Subcutaneous abdominal adipose tissue (tissue), 5 donors: ENCODE results near the gene SAYSD1.
"Not testable (repeated sequence)": the region's sequence is repeated elsewhere in the genome, so short reads cannot be mapped to it uniquely, and the experiment has no call there.

Experiments
- H3K27ac ChIP-seq: one replicate; pipeline ENCODE4 v1.7.0; 2013; ENCODE audit warnings: low read depth, mild to moderate bottlenecking, inconsistent platforms, low read length, moderate library complexity
- H3K27me3 ChIP-seq, 5 donors: one replicate each; pipeline ENCODE4 v1.7.0; 2013; ENCODE audit warnings: low read length in 5 of 5, inconsistent platforms in 1 of 5; ENCODE audit not compliant: control insufficient read depth in 5 of 5, insufficient read depth in 4 of 5
- H3K36me3 ChIP-seq, 5 donors: one replicate each; pipeline ENCODE4 v1.7.0; 2013; ENCODE audit warnings: low read length in 5 of 5; ENCODE audit not compliant: control insufficient read depth in 5 of 5, insufficient read depth in 5 of 5
- H3K4me1 ChIP-seq, 5 donors: one replicate each; pipeline ENCODE4 v1.7.0; 2013; ENCODE audit warnings: low read length in 5 of 5, mild to moderate bottlenecking in 3 of 5, moderate library complexity in 1 of 5; ENCODE audit not compliant: control insufficient read depth in 5 of 5, insufficient read depth in 5 of 5
- H3K4me3 ChIP-seq, 5 donors: one replicate each; pipeline ENCODE4 v1.7.0; 2013; ENCODE audit warnings: low read length in 5 of 5, low read depth in 1 of 5
- H3K9ac ChIP-seq, 5 donors: one replicate each; pipeline ENCODE4 v1.7.0; 2013; ENCODE audit warnings: low read length in 5 of 5, mild to moderate bottlenecking in 4 of 5, moderate library complexity in 3 of 5
- H3K9me3 ChIP-seq, 5 donors: one replicate each; pipeline ENCODE4 v1.7.0; 2013; ENCODE audit warnings: low read length in 5 of 5; ENCODE audit not compliant: control insufficient read depth in 5 of 5
- donor health status: healthy.
- donor health status: healthy.
- donor health status: healthy.
- donor health status: healthy.
- donor health status: healthy.

SAYSD1 gene

GRCh38 chr6:39140556-39141167, 25.7 kb upstream of the SAYSD1 start:
- Histone ChIP-seq H3K9me3 (peaks cover 5 to 12% (median 6%) of the 10 kb centered on the region in 5 donors), H3K27me3 (peaks cover 0 to 4% (median 0%) of the 10 kb centered on the region in 5 donors), H3K27ac (peak overlapping the region; percentile 65), H3K4me1 (peaks cover 0 to 51% (median 0%) of the 10 kb centered on the region in 5 donors), H3K36me3 (no peaks in the 10 kb centered on the region), H3K4me3 (no peak overlapping the region), H3K9ac (no peak overlapping the region)

- no peak overlapping the region for H3K4me3 ChIP-seq
- peaks cover 5 to 12% (median 6%) of the 10 kb centered on the region in 5 donors for H3K9me3 ChIP-seq
- H3K36me3 ChIP-seq: no peaks in the 10 kb centered on the region
- no peak overlapping the region for H3K9ac ChIP-seq
- no peak overlapping the region for H3K27ac ChIP-seq
- H3K4me1 ChIP-seq: peaks cover 0 to 17% (median 0%) of the 10 kb centered on the region in 5 donors
- peaks cover 0 to 4% (median 0%) of the 10 kb centered on the region in 5 donors for H3K27me3 ChIP-seq
These were observed 22.3 kb upstream of the SAYSD1 start for GRCh38 chr6:39137245-39137644.

GRCh38 chr6:39136207-39136606, 21.2 kb upstream of the SAYSD1 start:
- H3K36me3 ChIP-seq, H3K9ac ChIP-seq, H3K27ac ChIP-seq, H3K27me3 ChIP-seq, H3K4me3 ChIP-seq, H3K4me1 ChIP-seq: not testable (repeated sequence)
- peaks cover 5 to 12% (median 6%) of the 10 kb centered on the region in 5 donors for H3K9me3 ChIP-seq

- not testable (repeated sequence) for H3K36me3 ChIP-seq, H3K4me1 ChIP-seq, H3K27me3 ChIP-seq
These were observed 19.8 kb upstream of the SAYSD1 start for GRCh38 chr6:39134761-39135160.

GRCh38 chr6:39130691-39131090, 15.7 kb upstream of the SAYSD1 start:
- H3K9ac ChIP-seq: no peak overlapping the region
- no peak overlapping the region for H3K4me3 ChIP-seq
- no peaks in the 10 kb centered on the region for H3K27me3 ChIP-seq
- H3K27ac ChIP-seq: no peak overlapping the region
- H3K36me3 ChIP-seq: no peaks in the 10 kb centered on the region
- peaks cover 0 to 4% (median 0%) of the 10 kb centered on the region in 5 donors for H3K9me3 ChIP-seq
- no peaks in the 10 kb centered on the region for H3K4me1 ChIP-seq

More at GRCh38 chr6:39134761-39135160, 19.8 kb upstream of the SAYSD1 start:
- H3K27ac ChIP-seq, H3K4me3 ChIP-seq, H3K9ac ChIP-seq: not testable (repeated sequence)
- H3K9me3 ChIP-seq: peaks cover 5 to 12% (median 6%) of the 10 kb centered on the region in 5 donors

- H3K4me1 ChIP-seq: no peaks in the 10 kb centered on the region
- no peaks in the 10 kb centered on the region for H3K36me3 ChIP-seq
- peaks cover 0 to 4% (median 0%) of the 10 kb centered on the region in 5 donors for H3K9me3 ChIP-seq
- no peak overlapping the region for H3K4me3 ChIP-seq
- H3K27me3 ChIP-seq: no peaks in the 10 kb centered on the region
- no peak overlapping the region for H3K27ac ChIP-seq
- no peak overlapping the region for H3K9ac ChIP-seq
These were observed 13.8 kb upstream of the SAYSD1 start for GRCh38 chr6:39128832-39129231.

DNA sequence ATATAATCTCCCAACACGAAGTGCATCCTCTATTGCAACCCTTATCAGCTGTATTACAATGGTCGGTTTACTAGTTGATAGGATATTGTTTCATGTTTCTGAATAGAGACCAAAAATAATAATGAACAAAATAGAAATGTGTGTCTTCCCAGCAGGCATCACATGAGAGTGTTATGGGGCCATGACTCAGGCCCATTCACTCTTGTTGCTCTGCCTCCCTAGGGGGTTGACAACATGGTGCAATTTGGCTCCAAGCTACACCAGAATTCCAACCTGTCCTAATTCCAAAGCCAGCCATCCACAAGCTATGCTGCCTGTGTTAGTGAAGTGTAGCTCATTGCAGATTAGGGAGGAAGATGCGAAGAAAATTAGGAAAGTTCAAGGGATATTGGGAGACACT, 13.1 kb upstream of the SAYSD1 start:
- Histone ChIP-seq H3K36me3 (no peaks in the 10 kb centered on the region), H3K4me3 (no peak overlapping the region), H3K9ac (no peak overlapping the region), H3K4me1 (no peaks in the 10 kb centered on the region), H3K27ac (no peak overlapping the region), H3K27me3 (no peaks in the 10 kb centered on the region), H3K9me3 (peaks cover 0 to under 1% (median 0%) of the 10 kb centered on the region in 5 donors)

GRCh38 chr6:39124114-39124513, 9.1 kb upstream of the SAYSD1 start:
- H3K9me3 ChIP-seq: no peaks in the 10 kb centered on the region
- no peak overlapping the region for H3K4me3 ChIP-seq
- no peak overlapping the region for H3K27ac ChIP-seq
- no peaks in the 10 kb centered on the region for H3K36me3 ChIP-seq
- H3K9ac ChIP-seq: no peak overlapping the region
- H3K27me3 ChIP-seq: no peaks in the 10 kb centered on the region
- H3K4me1 ChIP-seq: no peaks in the 10 kb centered on the region

DNA sequence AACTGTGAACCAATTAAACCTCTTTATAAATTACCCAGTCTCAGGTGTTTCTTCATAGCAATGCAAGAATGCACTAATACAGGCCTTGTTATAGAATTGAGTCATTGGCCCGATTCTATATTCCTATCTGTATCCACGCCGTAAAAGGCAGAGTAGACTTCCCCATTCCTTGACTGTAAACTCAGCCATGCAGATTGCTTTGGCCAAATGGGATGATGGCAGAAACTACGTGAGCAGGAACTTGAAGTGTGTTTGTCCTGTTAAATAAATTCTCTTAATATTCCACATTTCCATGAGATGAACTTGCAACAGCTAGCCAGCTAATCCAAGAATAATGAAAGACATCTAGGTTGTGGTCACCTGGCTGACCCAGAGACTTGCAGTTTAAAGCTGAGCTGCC, 3.9 kb upstream of the SAYSD1 start:
- no peak overlapping the region for H3K27ac ChIP-seq
- H3K4me1 ChIP-seq: peaks cover 3 to 15% (median 12%) of the 10 kb centered on the region in 5 donors
- H3K4me3 ChIP-seq: no peak overlapping the region
- peaks cover 0 to 3% (median 0%) of the 10 kb centered on the region in 5 donors for H3K9me3 ChIP-seq
- H3K9ac ChIP-seq: no peak overlapping the region
- no peaks in the 10 kb centered on the region for H3K27me3 ChIP-seq
- H3K36me3 ChIP-seq: no peaks in the 10 kb centered on the region

GRCh38 chr6:39114388-39114703, 640 bp downstream of the SAYSD1 start:
- Histone ChIP-seq H3K36me3 (peaks cover 8 to 17% (median 12%) of the 10 kb centered on the region in 5 donors), H3K27ac (peak overlapping the region; percentile 81), H3K27me3 (no peaks in the 10 kb centered on the region), H3K9me3 (peaks cover 0 to 3% (median 0%) of the 10 kb centered on the region in 5 donors), H3K4me1 (peaks cover 3 to 20% (median 16%) of the 10 kb centered on the region in 5 donors), H3K4me3 (peak overlapping the region; percentile 78 to 90 (median 82)), H3K9ac (peak overlapping the region in 4 of 5 donors; percentile 87 to 96 (median 91))
